HCT116 (cell line): ENCODE measurements around the gene SCGN.

Source experiments
- EGR1 ChIP-seq: IDR thresholded peaks from 2 replicates; pipeline ENCODE4 v1.6.1; 2012; ENCODE audit warnings: low read depth
- EZH2 ChIP-seq: fragments of 200-600 bp; sonication (generic); IDR thresholded peaks from 2 replicates; pipeline ENCODE4 v1.6.1; 2017; ENCODE audit warnings: antibody characterized with exemption, mixed run types
- POLR2A ChIP-seq: IDR thresholded peaks from 2 replicates; pipeline ENCODE4 v1.7.0; 2011; ENCODE audit warnings: borderline replicate concordance; ENCODE audit not compliant: insufficient read depth, insufficient read length; ENCODE audit errors: extremely low read depth
- TCF7L2 ChIP-seq: IDR thresholded peaks from 2 replicates; pipeline ENCODE4 v1.7.0; 2011; ENCODE audit warnings: borderline replicate concordance, inconsistent platforms; ENCODE audit not compliant: insufficient read depth, insufficient read length; ENCODE audit errors: extremely low read depth
- YY1 ChIP-seq: IDR thresholded peaks from 2 replicates; pipeline ENCODE4 v1.6.1; 2011; ENCODE audit warnings: low read length, low read depth, moderate library complexity, mild to moderate bottlenecking; ENCODE audit not compliant: insufficient replicate concordance; ENCODE audit errors: extremely low read depth
- ZNF274 ChIP-seq: fragments of 200-500 bp; sonication (Bioruptor generic); IDR thresholded peaks from 2 replicates; pipeline ENCODE4 v1.6.1; 2014; ENCODE audit warnings: mild to moderate bottlenecking, low read depth, low read length, inconsistent platforms
- TF ChIP-seq, protein P1 (sequence below), 3 experiments: fragments of 200-600 bp in 1 of 3; sonication (generic) in 1 of 3; IDR thresholded peaks in 2 of 3; conservative IDR thresholded peaks in 1 of 3; 2 replicates each; pipeline ENCODE4 v1.5.1; 2012 to 2017; ENCODE audit warnings: low read depth in 2 of 3, low read length in 2 of 3, antibody characterized with exemption in 1 of 3, borderline replicate concordance in 1 of 3, control low read depth in 1 of 3, mild to moderate bottlenecking in 1 of 3, mixed read lengths in 1 of 3, mixed run types in 1 of 3, moderate library complexity in 1 of 3; ENCODE audit not compliant: insufficient read depth in 1 of 3
- TF ChIP-seq, protein P2 (sequence below): IDR thresholded peaks from 2 replicates; pipeline ENCODE4 v1.6.1; 2011; ENCODE audit warnings: mild to moderate bottlenecking, low read length, moderate library complexity; ENCODE audit not compliant: insufficient replicate concordance; ENCODE audit errors: extremely low read depth

DNA sequence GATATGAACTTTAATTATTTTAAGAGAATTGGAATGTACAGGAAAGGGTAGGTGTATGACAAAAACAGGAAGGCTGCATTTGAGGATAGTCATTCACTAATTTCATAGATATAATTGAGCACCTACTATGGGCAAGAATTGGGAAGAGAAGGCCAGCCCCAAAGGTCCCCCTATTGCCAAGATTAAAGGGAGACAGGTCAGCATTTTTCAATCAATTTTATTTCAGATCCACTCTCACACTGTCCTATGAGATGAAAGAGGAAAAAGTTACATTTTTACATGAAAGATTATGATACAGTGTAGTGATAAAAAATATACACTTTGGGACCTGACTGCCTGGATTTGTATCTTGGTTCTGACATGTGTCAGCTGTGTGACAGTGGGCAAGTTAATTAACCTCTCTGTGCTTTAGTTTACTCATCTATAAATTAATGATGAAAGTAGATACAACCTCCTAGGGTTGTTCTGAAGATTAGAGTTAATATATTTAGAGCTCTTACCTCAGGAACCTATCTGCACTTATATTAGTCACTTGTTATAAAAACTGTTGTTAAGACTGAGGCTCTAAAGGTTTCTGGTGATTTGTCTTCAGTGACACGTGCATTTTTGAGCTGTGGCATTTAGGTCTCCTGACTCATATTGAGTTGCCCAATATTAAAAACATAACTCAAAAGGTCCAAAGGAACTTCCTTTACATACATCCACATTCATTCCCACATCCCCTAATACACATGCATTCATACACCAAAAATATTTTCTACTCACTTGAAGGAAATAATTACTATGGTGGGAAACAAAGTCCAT is 45.7 kb downstream of the SCGN start:
- TF ChIP-seq YY1: no peak
- TF ChIP-seq ZNF274: no peak
- no peak for TF ChIP-seq EGR1
- TF ChIP-seq, protein P1, sequence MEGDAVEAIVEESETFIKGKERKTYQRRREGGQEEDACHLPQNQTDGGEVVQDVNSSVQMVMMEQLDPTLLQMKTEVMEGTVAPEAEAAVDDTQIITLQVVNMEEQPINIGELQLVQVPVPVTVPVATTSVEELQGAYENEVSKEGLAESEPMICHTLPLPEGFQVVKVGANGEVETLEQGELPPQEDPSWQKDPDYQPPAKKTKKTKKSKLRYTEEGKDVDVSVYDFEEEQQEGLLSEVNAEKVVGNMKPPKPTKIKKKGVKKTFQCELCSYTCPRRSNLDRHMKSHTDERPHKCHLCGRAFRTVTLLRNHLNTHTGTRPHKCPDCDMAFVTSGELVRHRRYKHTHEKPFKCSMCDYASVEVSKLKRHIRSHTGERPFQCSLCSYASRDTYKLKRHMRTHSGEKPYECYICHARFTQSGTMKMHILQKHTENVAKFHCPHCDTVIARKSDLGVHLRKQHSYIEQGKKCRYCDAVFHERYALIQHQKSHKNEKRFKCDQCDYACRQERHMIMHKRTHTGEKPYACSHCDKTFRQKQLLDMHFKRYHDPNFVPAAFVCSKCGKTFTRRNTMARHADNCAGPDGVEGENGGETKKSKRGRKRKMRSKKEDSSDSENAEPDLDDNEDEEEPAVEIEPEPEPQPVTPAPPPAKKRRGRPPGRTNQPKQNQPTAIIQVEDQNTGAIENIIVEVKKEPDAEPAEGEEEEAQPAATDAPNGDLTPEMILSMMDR (IDR thresholded peaks at IDR 0.05 in 2 of 3, conservative IDR thresholded peaks at IDR 0.05 in 1 of 3; ENCODE audit: borderline replicate concordance in 1 of 3, insufficient read depth in 1 of 3, low read depth in 2 of 3, low read length in 2 of 3): no peak
- no peak for TF ChIP-seq POLR2A
- TF ChIP-seq, protein P2, sequence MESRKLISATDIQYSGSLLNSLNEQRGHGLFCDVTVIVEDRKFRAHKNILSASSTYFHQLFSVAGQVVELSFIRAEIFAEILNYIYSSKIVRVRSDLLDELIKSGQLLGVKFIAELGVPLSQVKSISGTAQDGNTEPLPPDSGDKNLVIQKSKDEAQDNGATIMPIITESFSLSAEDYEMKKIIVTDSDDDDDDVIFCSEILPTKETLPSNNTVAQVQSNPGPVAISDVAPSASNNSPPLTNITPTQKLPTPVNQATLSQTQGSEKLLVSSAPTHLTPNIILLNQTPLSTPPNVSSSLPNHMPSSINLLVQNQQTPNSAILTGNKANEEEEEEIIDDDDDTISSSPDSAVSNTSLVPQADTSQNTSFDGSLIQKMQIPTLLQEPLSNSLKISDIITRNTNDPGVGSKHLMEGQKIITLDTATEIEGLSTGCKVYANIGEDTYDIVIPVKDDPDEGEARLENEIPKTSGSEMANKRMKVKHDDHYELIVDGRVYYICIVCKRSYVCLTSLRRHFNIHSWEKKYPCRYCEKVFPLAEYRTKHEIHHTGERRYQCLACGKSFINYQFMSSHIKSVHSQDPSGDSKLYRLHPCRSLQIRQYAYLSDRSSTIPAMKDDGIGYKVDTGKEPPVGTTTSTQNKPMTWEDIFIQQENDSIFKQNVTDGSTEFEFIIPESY: no peak
- TF ChIP-seq EZH2: no peak
- no peak for TF ChIP-seq TCF7L2
